ENCODE results near the gene ARHGAP10. TPM values are rescaled to one million over a fixed set of nuclear protein-coding genes. Genes with fewer than 3 reads are reported as not detected.

Gene ARHGAP10
- total RNA-seq, 1 experiment from 2014 or later, result 11.7 TPM

DNA sequence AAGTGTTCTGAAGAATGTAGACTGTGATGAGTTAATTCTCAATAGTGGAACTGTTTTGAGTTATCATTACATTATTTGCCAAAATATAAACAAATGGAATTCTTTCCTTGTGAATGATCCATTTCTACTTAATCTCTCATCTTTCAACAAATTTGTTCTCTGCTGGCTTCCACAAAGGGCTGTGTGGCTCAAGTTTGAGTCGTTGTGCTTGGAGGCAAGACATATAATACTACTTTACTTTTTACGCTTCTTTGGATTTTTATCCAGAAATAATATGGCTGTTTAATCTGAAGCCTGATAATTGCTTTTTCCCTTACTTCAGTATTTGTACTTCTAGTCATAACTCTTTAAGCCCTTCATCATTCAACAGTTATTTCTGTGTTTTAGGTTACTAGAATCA is 169.5 kb downstream of the ARHGAP10 start:
- in situ Hi-C loops (cut with HindIII; ENCODE audit: low pct_unique_long_range_greater_than_20kb, low sequenced_read_pairs), result no loop called here
- no peak for ATAC-seq
- BruUV-seq (replicated peaks), result no TSS peak
- no peaks in the 10 kb centered on the region for H3K36me3 ChIP-seq (ENCODE audit: control insufficient read depth, insufficient read depth, low read length)
- TF ChIP-seq, protein P1, sequence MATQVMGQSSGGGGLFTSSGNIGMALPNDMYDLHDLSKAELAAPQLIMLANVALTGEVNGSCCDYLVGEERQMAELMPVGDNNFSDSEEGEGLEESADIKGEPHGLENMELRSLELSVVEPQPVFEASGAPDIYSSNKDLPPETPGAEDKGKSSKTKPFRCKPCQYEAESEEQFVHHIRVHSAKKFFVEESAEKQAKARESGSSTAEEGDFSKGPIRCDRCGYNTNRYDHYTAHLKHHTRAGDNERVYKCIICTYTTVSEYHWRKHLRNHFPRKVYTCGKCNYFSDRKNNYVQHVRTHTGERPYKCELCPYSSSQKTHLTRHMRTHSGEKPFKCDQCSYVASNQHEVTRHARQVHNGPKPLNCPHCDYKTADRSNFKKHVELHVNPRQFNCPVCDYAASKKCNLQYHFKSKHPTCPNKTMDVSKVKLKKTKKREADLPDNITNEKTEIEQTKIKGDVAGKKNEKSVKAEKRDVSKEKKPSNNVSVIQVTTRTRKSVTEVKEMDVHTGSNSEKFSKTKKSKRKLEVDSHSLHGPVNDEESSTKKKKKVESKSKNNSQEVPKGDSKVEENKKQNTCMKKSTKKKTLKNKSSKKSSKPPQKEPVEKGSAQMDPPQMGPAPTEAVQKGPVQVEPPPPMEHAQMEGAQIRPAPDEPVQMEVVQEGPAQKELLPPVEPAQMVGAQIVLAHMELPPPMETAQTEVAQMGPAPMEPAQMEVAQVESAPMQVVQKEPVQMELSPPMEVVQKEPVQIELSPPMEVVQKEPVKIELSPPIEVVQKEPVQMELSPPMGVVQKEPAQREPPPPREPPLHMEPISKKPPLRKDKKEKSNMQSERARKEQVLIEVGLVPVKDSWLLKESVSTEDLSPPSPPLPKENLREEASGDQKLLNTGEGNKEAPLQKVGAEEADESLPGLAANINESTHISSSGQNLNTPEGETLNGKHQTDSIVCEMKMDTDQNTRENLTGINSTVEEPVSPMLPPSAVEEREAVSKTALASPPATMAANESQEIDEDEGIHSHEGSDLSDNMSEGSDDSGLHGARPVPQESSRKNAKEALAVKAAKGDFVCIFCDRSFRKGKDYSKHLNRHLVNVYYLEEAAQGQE (IDR thresholded peaks at IDR 0.05; ENCODE audit: insufficient read depth in 1 of 2, low read depth in 2 of 2, low read length in 1 of 2), result no peak
- TF ChIP-seq TCF7L2 (IDR thresholded peaks at IDR 0.05; ENCODE audit: low read depth, low read length) (no peak), SIN3A (IDR thresholded peaks at IDR 0.05; ENCODE audit: borderline replicate concordance, insufficient read depth, low read depth, low read length) (no peak), POLR2AphosphoS5 (IDR thresholded peaks at IDR 0.05; ENCODE audit: low read depth, low read length) (no peak)
- TF ChIP-seq, protein P2, sequence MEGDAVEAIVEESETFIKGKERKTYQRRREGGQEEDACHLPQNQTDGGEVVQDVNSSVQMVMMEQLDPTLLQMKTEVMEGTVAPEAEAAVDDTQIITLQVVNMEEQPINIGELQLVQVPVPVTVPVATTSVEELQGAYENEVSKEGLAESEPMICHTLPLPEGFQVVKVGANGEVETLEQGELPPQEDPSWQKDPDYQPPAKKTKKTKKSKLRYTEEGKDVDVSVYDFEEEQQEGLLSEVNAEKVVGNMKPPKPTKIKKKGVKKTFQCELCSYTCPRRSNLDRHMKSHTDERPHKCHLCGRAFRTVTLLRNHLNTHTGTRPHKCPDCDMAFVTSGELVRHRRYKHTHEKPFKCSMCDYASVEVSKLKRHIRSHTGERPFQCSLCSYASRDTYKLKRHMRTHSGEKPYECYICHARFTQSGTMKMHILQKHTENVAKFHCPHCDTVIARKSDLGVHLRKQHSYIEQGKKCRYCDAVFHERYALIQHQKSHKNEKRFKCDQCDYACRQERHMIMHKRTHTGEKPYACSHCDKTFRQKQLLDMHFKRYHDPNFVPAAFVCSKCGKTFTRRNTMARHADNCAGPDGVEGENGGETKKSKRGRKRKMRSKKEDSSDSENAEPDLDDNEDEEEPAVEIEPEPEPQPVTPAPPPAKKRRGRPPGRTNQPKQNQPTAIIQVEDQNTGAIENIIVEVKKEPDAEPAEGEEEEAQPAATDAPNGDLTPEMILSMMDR (IDR thresholded peaks at IDR 0.05), result no peak
- H3K4me3 ChIP-seq (ENCODE audit: low read depth in 2 of 2, low read length in 2 of 2), result no peak overlapping the region
- DNase-seq (ENCODE audit: low read depth, low spot score), result no peak
- no peaks in the 10 kb centered on the region for H3K9me3 ChIP-seq (ENCODE audit: control insufficient read depth, insufficient read depth, low read depth, low read length)
- ChIA-PET CTCF (no interaction called here), POLR2A (no interaction called here)
- H3K27ac ChIP-seq (ENCODE audit: low read length), result no peak overlapping the region
- no peaks in the 10 kb centered on the region for H3K4me1 ChIP-seq (ENCODE audit: control insufficient read depth, insufficient read depth, low read length)
- intact Hi-C loops (cut with micrococcal nuclease; ENCODE audit: unreplicated experiment), result no loop called here
- H3K27me3 ChIP-seq (ENCODE audit: control insufficient read depth, insufficient read depth, low read length), result no peaks in the 10 kb centered on the region

DNA sequence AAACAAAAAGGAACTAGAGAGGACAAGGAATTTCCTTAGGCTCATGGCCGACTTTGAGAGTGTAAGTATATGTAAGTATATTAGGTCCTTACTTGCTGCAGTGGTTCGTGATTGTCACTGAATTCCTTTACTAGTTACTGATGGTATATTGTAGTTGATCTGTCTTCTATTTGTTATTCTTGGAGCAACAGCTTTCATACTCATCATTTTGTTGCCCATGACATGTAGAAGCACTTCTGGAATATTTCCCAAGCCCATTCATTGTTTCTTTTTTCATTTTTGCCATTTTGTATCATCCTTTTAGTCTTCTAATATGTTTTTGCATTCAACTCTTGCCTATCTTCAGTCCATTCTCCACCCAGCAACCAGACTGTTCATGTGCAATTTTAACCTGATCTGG is 170.0 kb downstream of the ARHGAP10 start:
- H3K4me3 ChIP-seq (ENCODE audit: low read depth in 2 of 2, low read length in 2 of 2), result no peak overlapping the region
- no peaks in the 10 kb centered on the region for H3K27me3 ChIP-seq (ENCODE audit: control insufficient read depth, insufficient read depth, low read length)
- no peaks in the 10 kb centered on the region for H3K4me1 ChIP-seq (ENCODE audit: control insufficient read depth, insufficient read depth, low read length)
- POLR2A ChIA-PET, result no interaction called here
- CTCF ChIA-PET, result no interaction called here
- no peak for TF ChIP-seq TCF7L2 (IDR thresholded peaks at IDR 0.05; ENCODE audit: low read depth, low read length)
- TF ChIP-seq, protein P2 (IDR thresholded peaks at IDR 0.05), result no peak
- TF ChIP-seq, protein P1 (IDR thresholded peaks at IDR 0.05; ENCODE audit: insufficient read depth in 1 of 2, low read depth in 2 of 2, low read length in 1 of 2), result no peak
- TF ChIP-seq POLR2AphosphoS5 (IDR thresholded peaks at IDR 0.05; ENCODE audit: low read depth, low read length), result no peak
- no peak for TF ChIP-seq SIN3A (IDR thresholded peaks at IDR 0.05; ENCODE audit: borderline replicate concordance, insufficient read depth, low read depth, low read length)
- in situ Hi-C loops (cut with HindIII; ENCODE audit: low pct_unique_long_range_greater_than_20kb, low sequenced_read_pairs), result no loop called here
- BruUV-seq (replicated peaks), result no TSS peak
- H3K36me3 ChIP-seq (ENCODE audit: control insufficient read depth, insufficient read depth, low read length), result no peaks in the 10 kb centered on the region
- ATAC-seq, result no peak
- intact Hi-C loops (cut with micrococcal nuclease; ENCODE audit: unreplicated experiment), result no loop called here
- no peak overlapping the region for H3K27ac ChIP-seq (ENCODE audit: low read length)
- no peak for DNase-seq (ENCODE audit: low read depth, low spot score)
- H3K9me3 ChIP-seq (ENCODE audit: control insufficient read depth, insufficient read depth, low read depth, low read length), result no peaks in the 10 kb centered on the region

Measured in Panc1 (cell line).